ENCODE results near the gene HPS4.

HPS4 gene

GRCh38 chr22:26524870-26525269 lies 41.3 kb upstream of the HPS4 start:
- no peak for TF ChIP-seq CTCF (IDR thresholded peaks at IDR 0.05; ENCODE audit: low read depth, low read length)
- H3K4me3 ChIP-seq (replicated peaks in 1 of 2; ENCODE audit: low read depth in 2 of 2, low read length in 2 of 2): no peak overlapping the region
- DNase-seq (ENCODE audit: low read depth in 2 of 2): no peak

- DNase-seq (ENCODE audit: low read depth in 2 of 2): no peak
- TF ChIP-seq CTCF (IDR thresholded peaks at IDR 0.05; ENCODE audit: low read depth, low read length): no peak
- H3K4me3 ChIP-seq (replicated peaks in 1 of 2; ENCODE audit: low read depth in 2 of 2, low read length in 2 of 2): no peak overlapping the region
Observed at GRCh38 chr22:26522592-26522991, 39.0 kb upstream of the HPS4 start.

GRCh38 chr22:26522012-26522411 lies 38.4 kb upstream of the HPS4 start:
- no peak for DNase-seq (ENCODE audit: low read depth in 2 of 2)
- no peak overlapping the region for H3K4me3 ChIP-seq (replicated peaks in 1 of 2; ENCODE audit: low read depth in 2 of 2, low read length in 2 of 2)
- TF ChIP-seq CTCF (IDR thresholded peaks at IDR 0.05; ENCODE audit: low read depth, low read length): no peak

GRCh38 chr22:26517429-26517828 lies 33.8 kb upstream of the HPS4 start:
- no peak for TF ChIP-seq CTCF (IDR thresholded peaks at IDR 0.05; ENCODE audit: low read depth, low read length)
- H3K4me3 ChIP-seq (replicated peaks in 1 of 2; ENCODE audit: low read depth in 2 of 2, low read length in 2 of 2): no peak overlapping the region
- no peak for DNase-seq (ENCODE audit: low read depth in 2 of 2)

GRCh38 chr22:26516503-26516902 lies 32.9 kb upstream of the HPS4 start:
- DNase-seq (ENCODE audit: low read depth in 2 of 2): no peak
- no peak for TF ChIP-seq CTCF (IDR thresholded peaks at IDR 0.05; ENCODE audit: low read depth, low read length)

GRCh38 chr22:26515931-26516330 lies 32.3 kb upstream of the HPS4 start:
- no peak overlapping the region for H3K4me3 ChIP-seq (replicated peaks in 1 of 2; ENCODE audit: low read depth in 2 of 2, low read length in 2 of 2)
- no peak for DNase-seq (ENCODE audit: low read depth in 2 of 2)
- no peak for TF ChIP-seq CTCF (IDR thresholded peaks at IDR 0.05; ENCODE audit: low read depth, low read length)

More at GRCh38 chr22:26516503-26516902, 32.9 kb upstream of the HPS4 start:
- H3K4me3 ChIP-seq (replicated peaks in 1 of 2; ENCODE audit: low read depth in 2 of 2, low read length in 2 of 2): no peak overlapping the region

GRCh38 chr22:26514419-26515161 lies 31.0 kb upstream of the HPS4 start:
- no peak for TF ChIP-seq CTCF (IDR thresholded peaks at IDR 0.05; ENCODE audit: low read depth, low read length)
- no peak for DNase-seq (ENCODE audit: low read depth in 2 of 2)
- H3K4me3 ChIP-seq (replicated peaks in 1 of 2; ENCODE audit: low read depth in 2 of 2, low read length in 2 of 2): no peak overlapping the region
